Hepatocyte (in vitro differentiated cells): ENCODE measurements around the gene RINL. TPM values are rescaled to one million over a fixed set of nuclear protein-coding genes. Genes with fewer than 3 reads are reported as not detected.

Source experiments
- DNase-seq: peaks from one replicate; pipeline ENCODE4 v3.0.0-alpha.2; 2016; ENCODE audit warnings: low spot score
- H2AFZ ChIP-seq: fragments of 200-600 bp; sonication (generic); 2 replicates; pipeline ENCODE4 v1.6.0; 2016; ENCODE audit warnings: antibody characterized with exemption, mild to moderate bottlenecking
- H3K27ac ChIP-seq: fragments of 200-600 bp; sonication (generic); 2 replicates; pipeline ENCODE4 v1.5.1; 2016; ENCODE audit warnings: mild to moderate bottlenecking
- H3K27me3 ChIP-seq: fragments of 200-600 bp; sonication (generic); 2 replicates; pipeline ENCODE4 v1.6.1; 2016
- H3K36me3 ChIP-seq: fragments of 200-600 bp; sonication (generic); replicated peaks from 2 replicates; pipeline ENCODE4 v1.5.1; 2016; ENCODE audit warnings: low read depth; ENCODE audit not compliant: insufficient read depth
- H3K4me1 ChIP-seq: fragments of 200-600 bp; sonication (generic); 2 replicates; pipeline ENCODE4 v1.5.1; 2016; ENCODE audit warnings: mild to moderate bottlenecking, moderate library complexity; ENCODE audit not compliant: insufficient read depth
- H3K4me2 ChIP-seq: fragments of 200-600 bp; sonication (generic); 2 replicates; pipeline ENCODE4 v1.6.0; 2016
- H3K4me3 ChIP-seq: fragments of 200-600 bp; sonication (generic); 2 replicates; pipeline ENCODE4 v1.5.1; 2016; ENCODE audit warnings: mild to moderate bottlenecking
- H3K79me2 ChIP-seq: fragments of 200-600 bp; sonication (generic); 2 replicates; pipeline ENCODE4 v1.6.0; 2017; ENCODE audit warnings: mild to moderate bottlenecking
- H3K9me2 ChIP-seq: fragments of 200-600 bp; sonication (generic); replicated peaks from 2 replicates; pipeline ENCODE4 v1.6.0; 2017; ENCODE audit warnings: mild to moderate bottlenecking; ENCODE audit not compliant: insufficient read depth
- H3K9me3 ChIP-seq: fragments of 200-600 bp; sonication (generic); 2 replicates; pipeline ENCODE4 v1.5.1; 2016; ENCODE audit warnings: low read depth, mild to moderate bottlenecking
- H4K20me1 ChIP-seq: fragments of 200-600 bp; sonication (generic); 2 replicates; pipeline ENCODE4 v1.6.0; 2016; ENCODE audit warnings: mild to moderate bottlenecking; ENCODE audit not compliant: insufficient read depth, poor library complexity, severe bottlenecking
- EZH2 ChIP-seq: fragments of 200-600 bp; sonication (generic); IDR thresholded peaks from 2 replicates; pipeline ENCODE4 v1.6.1; 2016; ENCODE audit warnings: antibody characterized with exemption, mild to moderate bottlenecking, borderline replicate concordance
- EZH2phosphoT487 ChIP-seq: fragments of 200-600 bp; sonication (generic); IDR thresholded peaks from one replicate; pipeline ENCODE4 v1.6.1; 2018; ENCODE audit warnings: antibody characterized with exemption, mild to moderate bottlenecking, low read depth, moderate library complexity; ENCODE audit not compliant: unreplicated experiment, severe bottlenecking
- WGBS: methylation state at CpG from one replicate; pipeline ENCODE4 v1.1.6; 2016; ENCODE audit warnings: low lambda C conversion rate; ENCODE audit errors: missing lambda C conversion rate; 5-methylcytosine and 5-hydroxymethylcytosine counted together
- polyA plus RNA-seq: library from polyadenylated mRNA; unstranded; fragments of >200 nt; fragmentation: Nextera tagmentation; extraction: Ambion mirVana; gene quantifications from 2 replicates; pipeline ENCODE4 v1.2.1, GENCODE V29; 2016
- total RNA-seq: library from RNA; depleted of rRNA; stranded (reverse); fragments of >200 nt; gene quantifications from 2 replicates; pipeline ENCODE4 v1.2.3, GENCODE V29; 2014
- TF ChIP-seq, protein P1 (sequence below): fragments of 200-600 bp; sonication (generic); IDR thresholded peaks from 2 replicates; pipeline ENCODE4 v1.5.1; 2016; ENCODE audit warnings: antibody characterized with exemption, mild to moderate bottlenecking; ENCODE audit not compliant: poor library complexity

Gene RINL
- total and polyA plus RNA-seq, 2 experiments from 2014 or later: 5.6 to 7.7 TPM

DNA sequence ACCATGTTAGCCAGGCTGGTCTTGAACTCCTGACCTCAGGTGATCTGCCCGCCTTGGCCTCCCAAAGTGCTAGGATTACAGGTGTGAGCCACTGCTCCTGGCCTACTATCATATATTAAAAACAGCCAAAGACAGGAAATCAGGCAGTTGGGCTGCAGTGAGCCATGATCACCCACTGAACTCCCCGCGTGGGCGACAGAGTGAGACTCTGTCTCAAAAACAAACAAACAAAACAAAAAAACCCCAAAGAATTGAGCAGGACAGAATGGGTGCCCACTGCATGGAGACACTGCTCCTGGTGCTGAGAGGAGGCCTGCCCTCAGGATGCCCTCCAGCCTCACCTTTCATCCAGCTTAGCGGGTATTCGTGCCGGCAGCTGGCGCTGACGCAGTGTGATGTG, 5.2 kb upstream of the RINL start:
- Histone ChIP-seq H3K9me2 (no peaks in the 10 kb centered on the region), H3K9me3 (no peaks in the 10 kb centered on the region), H3K4me2 (no peak overlapping the region), H3K36me3 (no peaks in the 10 kb centered on the region), H3K27me3 (no peaks in the 10 kb centered on the region), H3K79me2 (no peaks in the 10 kb centered on the region), H3K27ac (no peak overlapping the region), H3K4me1 (peaks cover 14% of the 10 kb centered on the region), H2AFZ (no peak overlapping the region), H4K20me1 (no peaks in the 10 kb centered on the region), H3K4me3 (no peak overlapping the region)
- WGBS: 93% methylated on average over 9 of the region's 9 CpGs
- no peak for DNase-seq
- TF ChIP-seq, protein P1, sequence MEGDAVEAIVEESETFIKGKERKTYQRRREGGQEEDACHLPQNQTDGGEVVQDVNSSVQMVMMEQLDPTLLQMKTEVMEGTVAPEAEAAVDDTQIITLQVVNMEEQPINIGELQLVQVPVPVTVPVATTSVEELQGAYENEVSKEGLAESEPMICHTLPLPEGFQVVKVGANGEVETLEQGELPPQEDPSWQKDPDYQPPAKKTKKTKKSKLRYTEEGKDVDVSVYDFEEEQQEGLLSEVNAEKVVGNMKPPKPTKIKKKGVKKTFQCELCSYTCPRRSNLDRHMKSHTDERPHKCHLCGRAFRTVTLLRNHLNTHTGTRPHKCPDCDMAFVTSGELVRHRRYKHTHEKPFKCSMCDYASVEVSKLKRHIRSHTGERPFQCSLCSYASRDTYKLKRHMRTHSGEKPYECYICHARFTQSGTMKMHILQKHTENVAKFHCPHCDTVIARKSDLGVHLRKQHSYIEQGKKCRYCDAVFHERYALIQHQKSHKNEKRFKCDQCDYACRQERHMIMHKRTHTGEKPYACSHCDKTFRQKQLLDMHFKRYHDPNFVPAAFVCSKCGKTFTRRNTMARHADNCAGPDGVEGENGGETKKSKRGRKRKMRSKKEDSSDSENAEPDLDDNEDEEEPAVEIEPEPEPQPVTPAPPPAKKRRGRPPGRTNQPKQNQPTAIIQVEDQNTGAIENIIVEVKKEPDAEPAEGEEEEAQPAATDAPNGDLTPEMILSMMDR: no peak
- TF ChIP-seq EZH2phosphoT487 (no peak), EZH2 (no peak)

DNA sequence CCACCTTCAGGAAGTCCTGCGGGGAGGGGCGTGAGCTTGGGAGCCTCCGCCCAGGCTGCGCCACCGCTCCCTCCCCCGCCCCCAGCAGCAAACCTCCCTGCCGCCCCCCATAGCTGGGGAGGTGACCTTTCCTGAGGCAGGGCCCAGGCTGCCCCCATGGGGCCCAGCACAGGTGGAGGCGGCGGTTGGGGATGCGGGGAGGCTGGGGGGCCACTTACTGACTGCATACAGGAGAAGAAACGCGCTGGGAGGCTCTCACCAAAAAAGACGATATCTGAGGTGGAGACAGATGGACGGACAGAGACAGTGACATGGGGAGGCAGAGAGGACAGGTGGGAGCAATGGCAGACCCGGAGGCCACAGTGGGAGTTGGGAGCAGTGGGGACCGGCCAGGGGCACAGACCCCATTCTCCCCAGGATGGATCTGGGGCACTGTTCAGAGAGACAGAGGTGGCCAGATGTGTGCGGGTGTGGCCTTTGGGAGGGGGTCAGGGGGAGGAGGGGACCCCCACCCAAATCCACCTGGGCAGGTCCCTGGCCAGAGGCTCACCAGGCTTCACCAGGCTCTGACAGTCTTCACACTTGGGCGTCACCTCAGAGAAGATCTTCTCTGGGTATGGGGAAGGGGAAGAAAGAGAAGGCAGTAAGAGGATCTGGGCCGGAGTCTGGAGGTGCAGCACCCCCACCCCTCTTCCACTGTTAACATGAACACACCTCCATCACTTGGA, 3.0 kb upstream of the RINL start:
- Histone ChIP-seq H3K79me2 (no peaks in the 10 kb centered on the region), H4K20me1 (no peaks in the 10 kb centered on the region), H3K27ac (no peak overlapping the region), H3K4me2 (no peak overlapping the region), H3K9me2 (no peaks in the 10 kb centered on the region), H3K9me3 (no peaks in the 10 kb centered on the region), H2AFZ (no peak overlapping the region), H3K4me1 (peaks cover 18% of the 10 kb centered on the region), H3K27me3 (no peaks in the 10 kb centered on the region), H3K36me3 (no peaks in the 10 kb centered on the region), H3K4me3 (no peak overlapping the region)
- 97% methylated on average over 11 of the region's 19 CpGs for WGBS
- DNase-seq: no peak
- TF ChIP-seq, protein P1: no peak
- TF ChIP-seq EZH2phosphoT487: no peak
- no peak for TF ChIP-seq EZH2

DNA sequence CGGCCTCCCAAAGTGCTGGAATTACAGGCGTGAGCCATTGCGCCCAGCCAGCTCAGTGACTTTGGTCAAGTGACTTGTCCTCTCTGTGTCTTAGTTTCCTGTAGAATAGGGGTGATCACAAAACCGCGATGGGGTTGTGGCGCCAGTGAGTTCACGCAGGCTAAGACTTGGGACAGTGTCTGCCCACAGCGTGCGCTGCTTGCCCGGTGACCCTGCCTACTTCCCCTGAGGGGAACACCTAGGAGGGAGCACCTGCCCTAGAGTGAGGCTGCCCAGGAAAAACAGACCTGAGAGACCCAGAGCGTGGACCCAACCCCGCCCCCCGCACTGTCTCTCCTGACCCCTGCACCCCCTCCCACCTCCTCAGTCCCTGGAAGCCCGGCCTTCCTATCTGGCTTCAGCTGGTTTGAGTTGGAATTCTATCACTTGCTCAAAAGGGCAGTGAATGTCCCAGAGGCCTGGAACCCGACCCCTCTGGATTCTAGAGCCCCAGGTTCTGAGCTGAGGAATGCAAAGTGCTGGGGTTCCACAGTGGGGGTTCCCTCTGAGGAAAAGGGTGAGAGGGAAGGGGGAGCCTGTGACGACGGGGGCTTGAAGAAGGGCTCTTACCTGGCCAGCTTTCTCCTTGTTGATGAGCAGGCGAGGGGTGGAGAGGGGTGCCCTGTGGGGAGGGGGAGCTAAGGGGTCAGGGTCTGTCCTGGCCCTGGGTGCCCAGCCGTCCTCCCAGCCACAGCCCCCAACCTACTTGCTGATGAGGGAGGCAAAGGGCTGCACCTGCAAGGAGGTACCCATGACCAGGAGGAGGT, 2.2 kb upstream of the RINL start:
- TF ChIP-seq, protein P1: no peak
- TF ChIP-seq EZH2phosphoT487 (no peak), EZH2 (no peak)

More for the DNA sequence above, 2.2 kb upstream of the RINL start:
- Histone ChIP-seq H3K9me2 (no peaks in the 10 kb centered on the region), H3K4me3 (no peak overlapping the region), H3K36me3 (no peaks in the 10 kb centered on the region), H2AFZ (no peak overlapping the region), H3K27me3 (no peaks in the 10 kb centered on the region), H3K79me2 (no peaks in the 10 kb centered on the region), H3K9me3 (no peaks in the 10 kb centered on the region), H4K20me1 (no peaks in the 10 kb centered on the region), H3K27ac (no peak overlapping the region), H3K4me1 (peaks cover 18% of the 10 kb centered on the region), H3K4me2 (no peak overlapping the region)
- WGBS: 90% methylated on average over 18 of the region's 19 CpGs
- DNase-seq: no peak
